Duodenal mucosa (tissue), 2 donors: ENCODE measurements around the gene MARF1.
"Not testable (repeated sequence)": the region's sequence is repeated elsewhere in the genome, so short reads cannot be mapped to it uniquely, and the experiment has no call there.

Experiments used
- H3K27ac ChIP-seq: one replicate; pipeline ENCODE4 v1.7.0; 2013; ENCODE audit warnings: low read depth, low read length
- H3K27me3 ChIP-seq, 2 donors: one replicate each; pipeline ENCODE4 v1.7.0; 2013; ENCODE audit warnings: low read length in 2 of 2, control low read depth in 1 of 2; ENCODE audit not compliant: insufficient read depth in 2 of 2, control insufficient read depth in 1 of 2
- H3K36me3 ChIP-seq, 2 donors: one replicate each; pipeline ENCODE4 v1.7.0; 2013; ENCODE audit warnings: low read length in 2 of 2, control low read depth in 1 of 2; ENCODE audit not compliant: insufficient read depth in 2 of 2, control insufficient read depth in 1 of 2
- H3K4me1 ChIP-seq, 2 donors: one replicate each; pipeline ENCODE4 v1.7.0; 2013; ENCODE audit warnings: low read length in 2 of 2, control low read depth in 1 of 2; ENCODE audit not compliant: insufficient read depth in 2 of 2, control insufficient read depth in 1 of 2
- H3K4me3 ChIP-seq, 2 donors: one replicate each; pipeline ENCODE4 v1.7.0; 2013; ENCODE audit warnings: low read length in 2 of 2, low read depth in 1 of 2
- H3K9ac ChIP-seq, 2 donors: one replicate each; pipeline ENCODE4 v1.7.0; 2013; ENCODE audit warnings: low read length in 2 of 2, low read depth in 1 of 2
- H3K9me3 ChIP-seq, 2 donors: one replicate each; pipeline ENCODE4 v1.7.0; 2013; ENCODE audit warnings: low read length in 2 of 2, control low read depth in 1 of 2; ENCODE audit not compliant: control insufficient read depth in 1 of 2

MARF1 gene

DNA sequence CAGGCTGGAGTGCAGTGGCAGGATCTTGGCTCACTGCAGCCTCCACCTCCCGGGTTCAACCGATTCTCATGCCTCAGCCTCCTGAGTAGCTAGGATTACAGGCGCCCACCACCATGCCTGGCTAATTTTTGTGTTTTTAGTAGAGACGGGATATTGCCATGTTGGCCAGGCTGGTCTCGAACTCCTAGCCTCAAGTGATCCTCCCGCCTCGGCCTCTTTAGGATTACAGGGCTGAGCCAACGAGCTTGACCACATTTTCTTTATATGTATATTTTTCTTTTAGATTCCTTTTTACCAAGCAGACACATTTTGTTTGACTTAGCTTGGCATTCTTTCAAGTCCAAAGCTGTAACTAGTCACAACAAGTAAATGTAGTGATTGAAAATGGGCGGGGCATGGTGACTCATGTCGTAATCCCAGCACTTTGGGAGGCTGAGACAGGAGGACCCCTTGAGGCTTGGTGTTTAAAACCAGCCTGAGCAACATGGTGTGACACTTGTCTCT is 2.1 kb upstream of the MARF1 start:
- H3K4me1 ChIP-seq: peaks cover 32 to 38% of the 10 kb centered on the region in 2 donors
- H3K27me3 ChIP-seq, H3K9me3 ChIP-seq, H3K27ac ChIP-seq, H3K36me3 ChIP-seq, H3K4me3 ChIP-seq, H3K9ac ChIP-seq: not testable (repeated sequence)

DNA sequence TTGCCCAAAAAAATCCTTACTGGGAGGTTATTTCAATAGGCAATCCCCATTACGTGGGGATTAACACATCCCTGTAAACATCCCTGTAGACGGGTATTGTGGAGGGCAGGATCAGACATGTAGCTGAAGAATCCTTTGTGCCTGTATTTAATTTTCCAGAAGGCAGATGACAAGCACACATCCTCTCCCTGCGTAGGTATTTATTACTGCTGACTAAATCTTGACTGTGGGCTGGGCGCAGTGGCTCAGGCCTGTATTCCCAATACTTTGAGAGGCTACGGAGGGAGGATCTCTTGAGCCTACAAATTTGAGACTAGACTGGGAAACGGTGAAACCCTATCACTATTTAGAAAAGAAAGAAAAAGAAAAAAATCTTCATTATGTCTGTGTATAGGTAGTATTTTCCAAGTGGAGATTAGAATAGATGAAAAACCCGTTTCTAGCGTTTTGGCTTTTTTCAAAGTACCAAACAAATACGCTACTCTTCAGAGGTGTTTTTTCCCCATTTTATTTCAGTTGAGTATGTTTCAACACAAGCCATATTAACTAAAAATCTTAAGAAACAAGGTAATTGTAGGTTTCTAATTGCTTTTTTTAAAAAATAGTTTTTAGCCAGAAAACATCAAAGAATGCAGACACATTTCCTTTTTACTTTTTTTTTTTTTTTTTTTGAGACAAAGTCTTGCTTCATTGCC is 1.5 kb upstream of the MARF1 start:
- Histone ChIP-seq H3K4me1 (peaks cover 31 to 36% of the 10 kb centered on the region in 2 donors), H3K27me3 (no peaks in the 10 kb centered on the region), H3K9ac (peak overlapping the region; percentile 99 to 100), H3K9me3 (no peaks in the 10 kb centered on the region), H3K36me3 (no peaks in the 10 kb centered on the region), H3K4me3 (peak overlapping the region in 1 of 2 donors; percentile 99), H3K27ac (no peak overlapping the region)

DNA sequence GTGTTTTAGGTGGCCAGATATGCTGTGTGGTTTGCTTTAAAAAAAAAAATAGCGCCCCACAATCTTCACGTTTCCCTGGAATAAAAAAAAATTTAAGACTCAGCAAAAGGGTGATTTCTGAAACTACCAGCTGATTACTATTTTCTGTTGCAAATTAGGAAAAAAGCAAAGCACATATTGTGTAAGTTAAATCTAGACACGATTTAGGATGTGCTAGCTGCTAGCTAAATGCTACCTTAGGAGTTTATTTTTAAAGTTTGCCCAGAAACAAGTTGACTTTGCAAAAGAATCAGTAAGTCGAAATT is 944 bp upstream of the MARF1 start:
- H3K9ac ChIP-seq: peak overlapping the region; percentile 99 to 100
- peaks cover 30 to 34% of the 10 kb centered on the region in 2 donors for H3K4me1 ChIP-seq
- H3K4me3 ChIP-seq: peak overlapping the region; percentile 97 to 99
- no peaks in the 10 kb centered on the region for H3K9me3 ChIP-seq
- no peak overlapping the region for H3K27ac ChIP-seq
- peaks cover 2 to 3% of the 10 kb centered on the region in 2 donors for H3K36me3 ChIP-seq
- H3K27me3 ChIP-seq: no peaks in the 10 kb centered on the region

DNA sequence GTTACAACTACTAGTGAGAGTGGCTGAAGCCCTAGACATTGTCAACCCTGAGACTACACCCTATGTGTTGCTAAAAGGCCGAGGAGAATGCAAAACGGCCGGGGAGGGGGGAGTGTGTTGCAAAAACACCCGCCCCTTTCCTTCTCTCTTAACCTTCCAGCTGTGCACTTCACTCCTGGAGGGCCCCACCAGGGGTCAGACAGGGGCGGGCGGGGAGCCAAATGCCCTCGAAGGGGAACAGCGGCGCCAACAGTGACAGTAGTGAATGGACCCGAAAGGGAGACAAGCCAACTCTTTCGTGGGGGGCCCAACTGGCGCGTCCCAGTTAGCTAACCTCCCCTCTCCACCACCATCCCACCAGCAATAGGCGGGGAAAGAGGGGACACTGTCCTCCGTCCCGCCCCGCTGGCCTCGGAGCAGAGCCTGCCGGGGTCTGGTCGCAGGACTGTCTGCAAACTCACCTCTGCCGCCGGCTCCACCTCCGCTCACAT is 352 bp downstream of the MARF1 start:
- peaks cover 8 to 16% of the 10 kb centered on the region in 2 donors for H3K36me3 ChIP-seq
- no peaks in the 10 kb centered on the region for H3K27me3 ChIP-seq
- H3K4me1 ChIP-seq: peaks cover 30 to 34% of the 10 kb centered on the region in 2 donors
- H3K4me3 ChIP-seq: peak overlapping the region; percentile 97 to 99
- H3K9me3 ChIP-seq: no peaks in the 10 kb centered on the region
- peak overlapping the region; percentile 79 for H3K9ac ChIP-seq
- peak overlapping the region; percentile 84 for H3K27ac ChIP-seq

DNA sequence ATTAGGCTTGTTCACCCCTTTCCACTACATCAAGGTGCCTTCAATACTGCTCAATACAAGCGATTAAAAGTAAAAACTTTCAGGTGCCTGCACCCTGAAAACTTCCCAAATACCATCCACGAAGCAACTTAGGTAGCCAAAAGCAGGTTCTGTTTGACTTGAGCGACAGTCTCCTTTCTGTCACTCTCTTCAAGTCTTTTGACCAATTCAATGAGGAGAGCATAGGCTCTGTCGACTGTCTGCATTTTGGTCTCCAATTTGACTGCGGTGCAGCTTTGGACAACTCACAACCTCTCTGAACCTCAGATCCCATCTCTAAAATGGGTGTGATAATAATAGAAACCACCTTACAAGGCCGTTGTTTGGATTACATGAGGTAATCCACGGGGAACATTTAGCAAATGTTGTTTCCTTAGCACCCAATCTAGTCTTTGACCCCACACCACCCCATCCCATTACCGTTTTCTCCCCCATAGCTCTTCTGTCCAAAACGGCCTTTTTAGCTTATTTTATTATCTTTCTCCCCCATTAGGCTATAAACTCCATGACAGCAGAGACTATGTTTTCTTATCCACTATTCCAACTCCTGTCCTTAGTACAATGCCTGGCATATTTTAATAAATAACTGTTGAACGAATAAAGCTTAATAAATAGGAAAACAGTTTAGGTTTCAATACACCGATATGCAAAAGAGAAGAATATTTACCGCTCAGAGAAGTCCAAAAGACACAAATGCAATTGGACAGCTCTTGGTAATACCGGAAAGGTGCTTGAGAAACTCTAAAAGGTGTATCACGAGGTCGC is 999 bp downstream of the MARF1 start:
- Histone ChIP-seq H3K4me1 (peaks cover 30 to 34% of the 10 kb centered on the region in 2 donors), H3K27ac (peak overlapping the region; percentile 84), H3K27me3 (no peaks in the 10 kb centered on the region), H3K9ac (peak overlapping the region; percentile 79), H3K4me3 (peak overlapping the region; percentile 97 to 99), H3K9me3 (no peaks in the 10 kb centered on the region), H3K36me3 (peaks cover 8 to 22% of the 10 kb centered on the region in 2 donors)

DNA sequence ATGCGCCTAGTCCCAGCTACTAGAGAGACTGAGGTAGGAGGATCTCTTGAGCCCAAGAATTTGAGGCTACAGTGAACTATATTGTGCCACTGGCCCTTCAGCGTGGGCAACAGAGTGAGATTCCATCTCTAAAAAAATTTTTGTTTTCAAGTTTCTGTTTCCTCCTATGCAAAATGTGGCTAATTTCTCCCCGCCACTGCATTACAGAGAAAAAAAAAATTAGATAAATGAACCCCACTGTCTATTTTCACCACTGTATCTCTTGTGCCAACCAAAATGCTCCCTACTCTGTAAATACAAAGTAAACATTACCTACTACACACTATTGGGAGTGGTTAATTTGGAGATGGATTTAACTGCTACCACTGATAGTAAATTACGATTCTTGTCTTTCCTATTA is 2.0 kb downstream of the MARF1 start:
- H3K36me3 ChIP-seq: peaks cover 9 to 32% of the 10 kb centered on the region in 2 donors
- peaks cover 30 to 34% of the 10 kb centered on the region in 2 donors for H3K4me1 ChIP-seq
- no peak overlapping the region for H3K9ac ChIP-seq
- no peaks in the 10 kb centered on the region for H3K27me3 ChIP-seq
- H3K27ac ChIP-seq: no peak overlapping the region
- no peaks in the 10 kb centered on the region for H3K9me3 ChIP-seq
- H3K4me3 ChIP-seq: no peak overlapping the region

DNA sequence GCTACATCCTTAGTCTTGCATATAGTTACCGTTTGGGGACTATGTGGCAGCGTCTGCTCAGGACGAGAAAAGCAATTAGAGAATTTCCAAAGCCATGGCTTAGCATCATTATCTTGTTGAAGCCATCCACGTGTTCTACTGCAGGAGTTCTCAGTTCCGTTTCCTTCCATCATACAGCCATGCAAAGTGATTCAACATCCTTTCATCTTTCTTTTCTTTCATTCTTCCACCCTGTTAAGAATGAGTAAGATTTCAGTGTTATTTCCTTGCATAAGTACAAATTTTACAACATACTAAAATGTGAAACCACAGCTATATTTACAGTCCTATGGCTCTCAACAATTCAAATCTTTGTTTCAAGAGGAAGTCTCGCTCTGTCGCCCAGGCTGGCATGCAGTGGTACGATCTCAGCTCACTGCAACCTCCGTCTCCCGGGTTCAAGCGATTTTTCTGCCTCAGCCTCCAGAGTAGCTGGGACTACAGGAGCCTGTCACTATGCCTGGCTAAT is 3.8 kb downstream of the MARF1 start:
- no peak overlapping the region for H3K27ac ChIP-seq
- no peak overlapping the region for H3K9ac ChIP-seq
- peaks cover 17 to 50% of the 10 kb centered on the region in 2 donors for H3K36me3 ChIP-seq
- H3K9me3 ChIP-seq: no peaks in the 10 kb centered on the region
- no peaks in the 10 kb centered on the region for H3K27me3 ChIP-seq
- no peak overlapping the region for H3K4me3 ChIP-seq
- peaks cover 27 to 30% of the 10 kb centered on the region in 2 donors for H3K4me1 ChIP-seq

DNA sequence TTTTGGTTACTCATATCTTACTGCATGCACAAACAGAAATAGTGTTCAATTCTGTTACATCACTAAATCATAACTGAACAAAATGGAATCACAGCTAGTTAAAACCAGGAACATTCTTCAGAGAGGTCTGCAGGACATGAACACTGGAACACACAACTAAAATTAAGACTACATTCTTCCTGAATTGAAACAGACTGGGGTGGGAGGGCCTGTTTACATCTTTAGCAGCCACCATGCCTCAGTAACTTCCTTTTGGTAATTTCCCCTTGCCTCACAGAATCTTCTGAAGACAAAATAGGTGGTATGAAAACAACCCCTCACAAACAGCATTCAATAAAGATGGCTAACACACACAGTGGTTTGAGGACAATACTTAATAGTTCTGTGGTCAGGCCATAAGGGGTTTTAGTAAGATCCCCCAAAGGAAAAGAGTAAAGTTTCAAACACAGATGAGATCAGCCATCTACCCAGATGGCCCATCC is 6.5 kb downstream of the MARF1 start:
- Histone ChIP-seq H3K4me3 (no peak overlapping the region), H3K36me3 (peaks cover 32 to 68% of the 10 kb centered on the region in 2 donors), H3K27ac (no peak overlapping the region), H3K27me3 (no peaks in the 10 kb centered on the region), H3K9ac (no peak overlapping the region), H3K9me3 (no peaks in the 10 kb centered on the region), H3K4me1 (peaks cover 15% of the 10 kb centered on the region in 2 donors)

DNA sequence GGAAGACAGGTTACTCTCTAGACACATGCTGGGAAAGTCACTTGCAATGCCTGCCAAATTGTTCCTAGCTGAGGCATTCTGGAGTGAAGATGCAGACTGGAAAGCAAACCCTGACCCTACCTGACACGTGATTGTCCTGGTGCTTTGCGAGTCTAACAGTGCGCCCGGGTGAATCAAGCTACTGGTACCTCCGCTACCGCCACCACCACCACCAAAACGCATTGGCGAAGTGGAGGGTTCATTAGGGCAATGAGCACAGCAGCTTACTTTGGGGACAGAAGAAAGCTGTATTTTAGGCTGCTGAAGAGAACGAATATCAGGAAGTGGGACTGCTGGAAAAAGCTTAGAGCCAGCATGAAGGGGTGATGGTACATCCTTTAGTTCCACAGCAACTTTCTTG is 7.0 kb downstream of the MARF1 start:
- Histone ChIP-seq H3K27me3 (no peaks in the 10 kb centered on the region), H3K9me3 (no peaks in the 10 kb centered on the region), H3K4me1 (peaks cover 10 to 11% of the 10 kb centered on the region in 2 donors), H3K9ac (no peak overlapping the region), H3K36me3 (peaks cover 32 to 72% of the 10 kb centered on the region in 2 donors), H3K4me3 (no peak overlapping the region), H3K27ac (no peak overlapping the region)
